ENCODE measurements around the gene SPATA6L.

Gene SPATA6L

DNA sequence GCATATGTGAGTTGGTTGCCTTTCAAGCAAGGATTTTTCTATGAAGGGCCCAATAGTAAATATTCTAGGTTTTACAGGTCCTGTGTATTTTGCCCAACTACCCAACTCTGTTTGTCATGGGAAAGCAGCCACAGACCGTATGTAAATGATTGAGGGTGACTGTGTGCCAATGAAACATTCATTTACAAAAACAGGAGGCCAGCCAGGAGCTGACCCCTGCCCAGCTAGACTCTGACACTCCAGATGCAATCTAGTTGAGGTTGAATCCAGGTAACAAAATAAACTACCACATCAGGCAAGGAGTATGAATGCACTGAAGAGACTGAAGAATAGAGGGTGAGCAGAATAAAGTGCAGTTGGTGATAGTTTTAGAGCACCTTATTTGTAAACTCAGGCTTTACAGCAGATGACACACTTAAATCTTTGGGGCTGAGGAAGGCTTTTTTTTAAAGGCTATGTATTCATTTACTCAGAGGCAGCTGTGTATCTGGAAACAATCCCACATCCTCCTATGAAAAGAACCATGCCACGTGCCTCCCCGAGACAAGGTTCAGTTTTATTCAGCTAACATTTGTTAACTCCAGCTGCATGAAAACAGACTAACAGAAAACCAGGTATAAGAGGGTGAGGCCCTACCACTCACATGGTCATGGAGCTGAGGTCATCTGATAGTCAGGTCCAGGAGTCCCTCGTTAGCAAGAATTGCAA is 115.3 kb downstream of the SPATA6L start:
- DNase-seq (ENCODE audit: low spot score) = no peak

- no peak for DNase-seq (ENCODE audit: low spot score)
These were observed 116.5 kb downstream of the SPATA6L start for GRCh38 chr9:4549751-4550295.

DNA sequence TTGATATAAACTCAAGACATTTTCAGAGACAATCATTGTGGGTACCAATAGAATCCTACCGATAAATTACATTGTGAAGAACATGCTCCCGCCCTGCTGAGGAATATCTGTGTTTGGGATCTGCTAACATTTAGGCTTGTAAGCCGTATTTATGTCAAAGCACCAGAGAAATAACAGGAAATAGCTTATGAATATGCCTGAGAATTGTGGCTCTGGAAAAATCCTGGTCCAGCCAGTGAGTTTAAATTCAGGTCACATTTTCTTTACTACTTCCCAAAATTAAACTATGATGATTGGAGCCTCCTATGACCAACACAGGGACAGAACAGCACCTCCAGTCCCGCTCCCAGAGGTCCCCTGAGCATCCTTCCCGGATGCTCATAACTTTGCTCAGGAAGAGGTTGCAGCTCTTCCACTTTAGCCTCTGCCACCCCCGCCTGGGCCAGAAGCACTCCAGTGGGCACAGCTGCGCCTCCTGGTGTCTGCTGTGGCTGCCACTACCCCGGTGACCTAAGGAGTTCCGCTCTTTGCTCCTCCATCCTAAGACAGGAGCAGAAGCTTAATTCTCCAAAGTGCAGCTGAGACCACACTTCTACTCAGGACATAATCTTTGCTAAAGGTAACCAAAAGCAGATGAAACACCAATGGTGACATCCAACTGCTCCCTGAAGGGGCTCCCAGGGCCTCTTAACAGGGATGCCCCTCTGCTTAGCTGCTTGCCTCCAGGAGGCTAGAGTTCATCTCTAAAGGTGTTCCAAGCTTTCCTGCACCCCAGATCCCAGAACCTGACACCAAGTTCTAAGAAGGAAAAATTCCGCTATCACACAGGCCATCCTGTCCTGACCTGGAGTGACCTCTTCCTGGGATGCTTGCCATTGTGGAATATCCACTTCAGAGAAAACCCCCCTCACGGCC is 117.2 kb downstream of the SPATA6L start:
- no peak for DNase-seq (ENCODE audit: low spot score)

All from SK-N-DZ (cell line).